IPS DF 4.7 (cell line): ENCODE results near the gene GRAMD4.
"Not testable (repeated sequence)": the region's sequence is repeated elsewhere in the genome, so short reads cannot be mapped to it uniquely, and the experiment has no call there.

Experiments used
- DNase-seq: peaks from one replicate; pipeline ENCODE4 v3.0.0-alpha.2; 2013; ENCODE audit warnings: low spot score; ENCODE audit errors: extremely low read depth

The GRAMD4 gene

GRCh38 chr22:46619240-46619829 is 851 bp upstream of the GRAMD4 start:
- DNase-seq: no peak

DNA sequence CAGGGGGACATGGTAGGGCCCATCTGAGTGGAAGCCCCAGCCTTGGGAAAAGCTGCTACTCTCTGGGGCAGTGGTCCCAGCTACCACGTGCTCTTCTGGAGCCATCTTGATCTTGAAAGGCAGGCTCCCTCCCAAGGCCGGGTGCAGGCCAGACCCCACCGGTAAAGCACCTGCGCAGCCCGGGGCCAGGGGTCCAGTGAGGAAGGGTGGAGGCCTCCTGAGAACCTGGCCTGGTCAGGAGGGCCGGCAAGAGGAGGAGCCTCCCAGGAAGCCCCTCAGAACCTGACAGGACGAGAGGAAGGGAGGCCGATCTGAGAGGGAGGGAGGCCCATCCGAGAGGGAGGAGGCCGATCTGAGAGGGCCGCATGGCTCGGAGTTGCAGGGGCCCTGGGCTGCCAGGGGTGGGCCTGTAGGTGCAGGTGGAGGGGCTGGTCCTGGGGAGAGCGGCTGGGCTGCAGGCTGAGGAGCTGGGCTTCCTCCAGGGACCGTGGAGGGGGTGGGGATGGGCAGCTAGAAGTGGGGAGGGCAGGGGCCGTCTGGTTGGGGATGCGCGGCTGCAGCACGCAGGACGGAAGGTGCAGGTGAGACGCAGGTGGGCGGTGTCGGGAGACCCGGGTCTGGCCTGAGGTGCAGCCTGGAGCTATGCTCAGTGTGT is 529 bp downstream of the GRAMD4 start:
- no peak for DNase-seq

- not testable (repeated sequence) for DNase-seq
These were observed 1.2 kb downstream of the GRAMD4 start for GRCh38 chr22:46621243-46621930.

GRCh38 chr22:46622081-46622521 is 1.9 kb downstream of the GRAMD4 start:
- DNase-seq: no peak

DNA sequence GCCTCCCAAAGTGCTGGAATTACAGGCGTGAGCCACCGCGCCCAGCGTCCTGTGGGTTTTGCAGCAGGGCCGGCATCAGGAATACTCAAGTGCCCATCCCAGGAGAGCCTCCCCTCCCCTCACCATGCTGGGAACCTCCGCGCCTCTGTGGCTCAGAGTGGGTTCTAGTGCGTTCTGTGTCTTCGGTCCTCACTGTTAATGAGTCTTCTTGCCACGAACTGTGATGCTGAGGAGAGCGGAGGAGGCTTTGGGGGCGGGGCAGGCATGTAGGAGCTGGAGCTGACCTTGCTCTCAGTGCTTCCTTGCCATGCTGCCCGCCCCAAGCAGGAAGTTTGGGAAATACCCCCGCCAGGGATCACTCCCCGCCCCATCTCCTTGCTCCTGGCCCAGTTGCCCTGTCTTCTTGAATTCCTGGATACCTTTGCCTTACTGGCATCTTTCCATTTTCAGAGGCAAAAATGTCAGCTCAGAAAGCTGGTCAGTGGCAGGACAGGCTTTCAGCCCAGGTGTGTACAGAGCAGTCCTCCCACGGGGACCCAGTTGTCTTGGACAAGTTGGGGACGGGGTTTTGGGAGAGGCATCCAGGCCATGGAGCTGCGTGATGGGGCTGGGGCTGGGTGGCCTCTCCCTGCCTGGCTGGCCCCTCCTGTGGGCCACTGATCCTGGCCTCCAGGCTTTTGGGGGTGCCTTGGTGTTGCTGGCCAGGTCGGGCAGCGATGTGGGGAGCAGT is 5.1 kb downstream of the GRAMD4 start:
- no peak for DNase-seq

GRCh38 chr22:46625843-46626349 is 5.7 kb downstream of the GRAMD4 start:
- no peak for DNase-seq

DNA sequence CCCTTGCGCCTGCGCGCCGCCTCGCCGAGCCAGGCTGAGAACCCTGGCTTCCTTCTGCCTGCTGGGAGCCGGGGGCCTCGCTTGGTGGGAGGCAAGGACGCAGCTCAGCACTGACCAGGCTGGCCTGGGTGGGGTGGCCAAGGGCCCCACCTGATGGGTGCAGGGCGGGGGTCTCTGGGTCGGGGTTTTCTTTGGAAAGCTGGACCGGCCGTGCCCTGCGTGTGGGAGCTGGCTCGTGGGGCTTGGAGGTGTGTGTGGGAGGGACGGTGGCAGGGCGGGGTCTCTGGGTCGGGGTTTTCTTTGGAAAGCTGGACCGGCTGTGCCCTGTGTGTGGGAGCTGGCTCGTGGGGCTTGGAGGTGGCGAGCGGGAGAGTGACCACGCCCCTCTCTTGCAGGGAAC is 6.2 kb downstream of the GRAMD4 start:
- no peak for DNase-seq

DNA sequence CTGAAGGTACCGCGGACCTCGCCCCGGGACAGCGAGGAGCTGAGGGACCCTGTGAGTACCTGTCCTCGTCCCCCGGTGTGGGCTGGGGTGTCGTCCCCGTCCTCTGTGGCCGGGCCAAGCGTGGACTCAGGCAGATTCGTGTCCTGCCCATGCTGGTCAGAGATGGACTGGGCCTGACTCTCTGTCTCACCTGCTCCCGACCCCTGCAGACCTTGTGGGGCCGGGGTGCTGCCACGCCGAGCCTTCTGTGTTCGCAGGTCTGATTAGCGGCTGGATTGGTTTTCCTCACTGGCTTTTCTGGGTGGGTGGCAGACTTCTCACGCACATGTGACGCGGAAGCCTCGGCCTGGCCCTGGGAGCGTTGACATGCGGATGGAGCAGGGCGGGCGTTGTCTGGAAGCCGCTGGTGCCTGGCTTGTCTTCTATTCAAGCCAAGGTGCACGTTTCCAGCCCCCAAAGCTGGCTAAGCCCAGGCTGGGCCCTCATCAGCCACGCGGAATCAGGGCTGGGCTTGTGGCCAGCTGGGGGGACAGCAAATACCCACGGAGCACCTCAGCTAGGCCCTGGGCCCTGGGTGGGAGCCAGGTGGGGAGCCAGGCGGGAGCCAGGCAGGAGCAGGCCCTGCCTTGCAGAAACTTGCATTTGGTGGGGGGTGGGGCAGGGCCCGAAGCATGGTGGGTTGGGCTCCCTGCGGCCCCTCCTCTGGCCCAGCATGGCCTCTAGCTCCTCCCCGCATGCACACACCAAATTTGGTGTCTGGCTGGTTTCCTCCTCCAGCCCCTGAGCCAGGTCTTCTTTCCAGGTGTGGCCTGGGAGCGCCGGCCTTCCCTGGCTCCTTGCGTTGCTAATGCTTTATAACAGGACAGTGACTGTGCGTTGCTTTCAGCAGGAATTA is 7.0 kb downstream of the GRAMD4 start:
- DNase-seq: peak; percentile 44

DNA sequence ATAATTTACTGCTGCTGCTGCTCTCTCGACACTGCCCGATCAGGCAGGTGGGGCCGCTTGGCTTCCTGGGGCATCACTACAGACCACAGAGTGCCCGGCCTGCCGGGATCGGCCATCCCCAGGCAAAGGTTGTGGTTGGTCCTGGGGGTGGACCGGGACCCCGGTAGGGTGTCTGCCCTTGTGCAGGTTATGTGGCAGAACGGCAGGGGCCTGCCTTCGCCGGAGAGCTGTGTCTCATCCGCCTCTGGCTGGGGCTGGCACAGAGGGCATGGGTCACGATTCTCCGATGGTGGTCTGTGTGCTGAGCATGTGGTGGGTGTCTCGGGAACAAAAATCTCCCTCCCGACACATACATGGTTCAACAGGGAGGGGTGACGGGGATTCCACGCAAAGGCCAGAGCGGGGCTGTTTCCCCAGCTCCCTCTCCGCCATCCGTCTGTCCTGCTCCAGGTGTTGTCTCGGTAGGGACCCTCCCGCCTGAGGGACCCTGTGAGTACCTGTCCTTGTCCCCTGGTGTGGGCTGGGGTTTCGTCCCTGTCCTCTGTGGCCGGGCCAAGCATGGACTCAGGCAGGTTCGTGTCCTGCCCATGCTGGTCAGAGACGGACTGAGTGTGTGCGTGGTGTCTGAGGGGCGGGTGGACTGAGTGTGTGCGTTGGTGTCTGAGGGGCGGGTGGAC is 7.8 kb downstream of the GRAMD4 start:
- DNase-seq: no peak

DNA sequence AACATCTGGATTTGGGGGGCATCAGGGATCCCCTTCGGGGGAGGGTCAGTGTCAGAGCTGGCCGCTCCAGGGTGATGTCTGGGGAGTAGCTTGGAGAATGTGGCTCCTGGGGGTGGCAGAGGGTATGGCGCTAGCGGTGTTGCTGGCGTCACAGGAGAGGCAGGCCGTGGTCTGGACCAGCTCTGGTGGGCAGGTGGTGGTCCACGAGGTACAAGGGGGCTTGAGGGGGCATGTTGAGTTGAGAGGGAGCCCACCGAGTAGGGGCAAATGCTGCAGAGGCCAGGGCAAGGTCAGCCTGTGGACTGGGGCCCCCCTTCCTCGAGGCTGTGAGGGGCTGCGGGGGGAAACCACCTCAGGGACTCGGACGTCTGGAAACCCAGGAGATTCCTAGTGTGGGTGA is 8.6 kb downstream of the GRAMD4 start:
- no peak for DNase-seq

GRCh38 chr22:46629291-46629690 is 9.1 kb downstream of the GRAMD4 start:
- DNase-seq: no peak

DNA sequence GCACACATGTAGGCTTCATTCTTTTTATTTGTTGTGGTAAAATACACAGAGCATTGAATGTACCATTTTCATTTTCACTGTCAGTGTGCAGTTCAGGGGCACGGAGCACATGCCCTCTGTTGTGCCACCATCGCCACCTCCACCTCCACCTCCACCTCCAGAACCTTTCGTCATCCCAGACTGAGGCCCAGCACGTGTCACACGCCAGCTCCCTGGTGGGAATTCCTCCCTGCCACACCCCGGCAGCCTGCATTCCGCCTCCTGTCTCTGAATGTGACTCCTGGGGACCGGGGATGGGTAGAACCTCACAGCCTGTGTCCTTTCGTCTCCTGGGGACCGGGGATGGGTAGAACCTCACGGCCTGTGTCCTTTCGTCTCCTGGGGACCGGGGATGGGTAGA is 10.9 kb downstream of the GRAMD4 start:
- no peak for DNase-seq

DNA sequence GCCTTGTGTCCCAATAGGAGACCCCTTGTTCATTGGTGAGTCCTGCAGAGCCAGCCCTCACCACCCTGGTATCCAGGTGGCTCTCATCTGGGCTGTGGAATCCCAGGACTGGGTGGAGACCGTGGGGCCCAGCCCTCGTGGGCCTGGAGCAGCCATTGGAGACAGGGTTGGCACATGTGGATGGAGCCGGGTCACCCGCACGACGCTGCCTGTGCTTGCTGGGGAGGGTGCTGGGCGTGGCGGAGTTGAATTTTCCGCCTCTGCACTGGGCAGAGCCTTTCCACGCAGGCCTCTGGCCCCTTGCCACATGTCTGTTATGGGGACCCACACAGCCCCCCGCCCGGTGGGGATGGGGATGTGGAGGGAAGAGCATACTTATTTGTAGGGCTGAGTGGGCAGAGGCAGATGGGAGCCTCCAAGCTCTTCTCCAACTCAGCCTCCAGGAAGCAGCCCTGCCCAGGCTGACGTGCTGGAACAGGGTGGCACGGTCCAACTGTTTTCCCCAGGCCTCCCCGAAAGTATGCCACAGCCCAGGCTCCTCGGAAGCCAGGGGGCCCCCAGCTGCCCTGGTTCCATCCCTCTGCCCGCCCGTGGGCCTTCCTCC is 12.6 kb downstream of the GRAMD4 start:
- DNase-seq: no peak

- DNase-seq: no peak
These were observed 13.2 kb downstream of the GRAMD4 start for GRCh38 chr22:46633334-46633890.

DNA sequence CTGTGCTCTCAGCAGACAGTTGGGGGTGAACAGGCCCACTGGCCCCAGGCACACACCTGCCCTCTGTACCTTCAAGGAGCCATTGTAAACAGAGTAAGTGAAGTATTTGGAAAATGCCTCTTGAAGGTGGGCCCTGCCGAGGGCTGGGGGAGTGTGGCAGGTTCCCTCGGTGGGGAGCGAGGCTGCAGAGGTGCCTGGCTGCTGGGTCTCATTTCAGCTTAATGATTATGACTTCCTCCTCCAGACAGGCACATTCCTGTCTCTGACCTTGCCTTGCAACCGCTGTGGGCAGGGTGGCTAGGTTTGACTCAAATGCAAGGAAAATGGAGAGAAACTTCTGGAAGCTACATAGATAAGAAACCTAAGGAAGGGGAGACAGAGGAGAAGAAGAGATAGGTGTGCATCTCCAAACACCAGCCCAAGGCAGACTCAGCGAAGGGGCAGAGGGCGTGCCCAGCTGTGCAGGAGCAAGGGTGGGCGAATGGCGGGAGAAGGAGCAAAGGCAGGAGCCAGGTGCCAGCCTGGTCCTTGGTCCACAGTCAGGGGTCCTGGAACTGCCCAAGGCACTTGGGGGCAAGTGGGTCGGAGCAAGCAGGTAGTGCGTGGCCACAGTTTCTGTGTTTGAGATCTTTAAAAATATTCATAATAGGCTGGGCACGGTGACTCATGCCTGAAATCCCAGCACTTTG is 14.0 kb downstream of the GRAMD4 start:
- DNase-seq: no peak

DNA sequence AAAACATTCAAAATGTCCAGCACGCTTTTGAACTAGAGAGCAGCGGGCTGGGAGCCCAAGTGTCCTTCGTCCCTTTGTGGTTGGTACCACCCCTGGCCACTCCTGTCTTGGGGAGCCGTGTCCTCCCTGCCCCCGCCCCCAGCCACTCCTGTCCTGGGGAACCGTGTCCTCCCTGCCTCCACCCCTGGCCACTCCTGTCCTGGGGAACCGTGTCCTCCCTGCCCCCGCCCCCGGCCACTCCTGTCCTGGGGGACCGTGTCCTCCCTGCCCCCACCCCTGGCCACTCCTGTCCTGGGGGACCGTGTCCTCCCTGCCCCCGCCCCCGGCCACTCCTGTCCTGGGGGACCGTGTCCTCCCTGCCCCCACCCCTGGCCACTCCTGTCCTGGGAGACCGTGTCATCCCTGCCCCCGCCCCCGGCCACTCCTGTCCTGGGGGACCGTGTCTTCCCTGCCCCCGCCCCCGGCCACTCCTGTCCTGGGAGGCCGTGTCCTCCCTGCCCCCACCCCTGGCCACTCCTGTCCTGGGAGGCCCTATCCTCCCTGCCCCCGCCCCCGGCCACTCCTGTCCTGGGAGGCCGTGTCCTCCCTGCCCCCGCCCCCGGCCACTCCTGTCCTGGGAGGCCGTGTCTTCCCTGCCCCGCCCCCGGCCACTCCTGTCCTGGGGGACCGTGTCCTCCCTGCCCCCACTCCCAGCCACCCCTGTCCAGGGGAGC is 14.9 kb downstream of the GRAMD4 start:
- DNase-seq: not testable (repeated sequence)

- no peak for DNase-seq
These were observed 15.6 kb downstream of the GRAMD4 start for GRCh38 chr22:46635756-46636155.
